Testis (tissue), 2 donors: ENCODE data around the gene FAM117B.

ENCODE experiments used
- POLR2A ChIP-seq: fragments of 450-650 bp; IDR thresholded peaks from one replicate; pipeline ENCODE4 v1.6.1; 2017; ENCODE audit warnings: antibody characterized with exemption, mild to moderate bottlenecking, moderate library complexity
- TF ChIP-seq, protein P1 (sequence below), 3 experiments: fragments of 450-650 bp in 2 of 3; fragments of 200-600 bp in 1 of 3; sonication (generic) in 1 of 3; IDR thresholded peaks; one replicate each; pipeline ENCODE4 v1.5.1; 2016 to 2019; ENCODE audit warnings: antibody characterized with exemption in 3 of 3, mild to moderate bottlenecking in 2 of 3, moderate library complexity in 1 of 3

DNA sequence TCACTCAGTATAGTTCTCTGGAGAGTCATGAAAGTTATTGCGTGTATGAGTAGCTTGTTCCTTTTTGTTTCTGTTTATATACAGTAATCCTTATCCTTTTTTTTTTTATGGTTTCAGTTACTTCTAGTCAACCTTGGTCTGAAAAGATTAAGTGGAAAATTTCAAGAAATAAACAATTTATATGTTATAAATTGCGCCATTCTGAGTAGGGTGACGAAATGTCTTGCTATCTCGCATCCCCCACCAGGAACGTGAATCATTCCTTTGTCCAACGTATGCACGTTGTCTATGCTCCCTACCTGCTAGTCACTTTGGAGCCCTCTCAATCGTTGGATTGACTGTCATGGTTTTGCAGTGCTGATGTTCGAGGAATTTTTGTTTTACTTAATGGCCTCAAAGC lies 60.4 kb downstream of the FAM117B start:
- TF ChIP-seq, protein P1, sequence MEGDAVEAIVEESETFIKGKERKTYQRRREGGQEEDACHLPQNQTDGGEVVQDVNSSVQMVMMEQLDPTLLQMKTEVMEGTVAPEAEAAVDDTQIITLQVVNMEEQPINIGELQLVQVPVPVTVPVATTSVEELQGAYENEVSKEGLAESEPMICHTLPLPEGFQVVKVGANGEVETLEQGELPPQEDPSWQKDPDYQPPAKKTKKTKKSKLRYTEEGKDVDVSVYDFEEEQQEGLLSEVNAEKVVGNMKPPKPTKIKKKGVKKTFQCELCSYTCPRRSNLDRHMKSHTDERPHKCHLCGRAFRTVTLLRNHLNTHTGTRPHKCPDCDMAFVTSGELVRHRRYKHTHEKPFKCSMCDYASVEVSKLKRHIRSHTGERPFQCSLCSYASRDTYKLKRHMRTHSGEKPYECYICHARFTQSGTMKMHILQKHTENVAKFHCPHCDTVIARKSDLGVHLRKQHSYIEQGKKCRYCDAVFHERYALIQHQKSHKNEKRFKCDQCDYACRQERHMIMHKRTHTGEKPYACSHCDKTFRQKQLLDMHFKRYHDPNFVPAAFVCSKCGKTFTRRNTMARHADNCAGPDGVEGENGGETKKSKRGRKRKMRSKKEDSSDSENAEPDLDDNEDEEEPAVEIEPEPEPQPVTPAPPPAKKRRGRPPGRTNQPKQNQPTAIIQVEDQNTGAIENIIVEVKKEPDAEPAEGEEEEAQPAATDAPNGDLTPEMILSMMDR (IDR thresholded peaks at IDR 0.05), result no peak
- TF ChIP-seq POLR2A, result no peak
